Colonic mucosa (tissue), 4 donors: Measurements from ENCODE around the gene RAB3GAP2. TPM values are rescaled to one million over a fixed set of nuclear protein-coding genes. Genes with fewer than 3 reads are reported as not detected.

Source experiments
- DNase-seq: peaks from one replicate; pipeline ENCODE4 v3.0.0-alpha.2; 2020
- H3K27ac ChIP-seq: fragments of 200-600 bp; one replicate; pipeline ENCODE4 v1.8.0; 2021
- H3K27me3 ChIP-seq: fragments of 200-600 bp; one replicate; pipeline ENCODE4 v1.8.0; 2021
- H3K36me3 ChIP-seq: fragments of 200-600 bp; one replicate; pipeline ENCODE4 v1.8.0; 2021
- H3K4me1 ChIP-seq: fragments of 200-600 bp; one replicate; pipeline ENCODE4 v1.8.0; 2021; ENCODE audit warnings: mild to moderate bottlenecking
- H3K4me3 ChIP-seq: fragments of 200-600 bp; one replicate; pipeline ENCODE4 v1.8.0; 2021
- H3K9ac ChIP-seq, 2 donors: one replicate each; pipeline ENCODE4 v1.7.0; 2013; ENCODE audit warnings: control low read depth in 2 of 2, low read depth in 2 of 2, low read length in 2 of 2
- H3K9me3 ChIP-seq: fragments of 200-600 bp; one replicate; pipeline ENCODE4 v1.8.0; 2021
- CTCF ChIP-seq: fragments of 200-600 bp; IDR thresholded peaks from one replicate; pipeline ENCODE4 v1.8.0; 2022; ENCODE audit warnings: antibody characterized with exemption, mild to moderate bottlenecking
- intact Hi-C: fragments of 100-400 bp; cut with DNase I; formaldehyde crosslinking; loops from one replicate; pipeline ENCODE4 v1.14.1; 2022
- total RNA-seq, 2 donors: library from RNA; stranded (reverse); fragmentation: NEBNext Ultra II Directional in 1 of 2; extraction: Animal tissue kit (Norgen Biotek cat#: 25700) in 1 of 2; gene quantifications; one replicate each; pipeline ENCODE4 v1.2.1, GENCODE V29; 2021
- donor health status: healthy.
- donor health status: DM: no; HTN: no; CAD: no.
- donor health status: DM: no; HTN: no; CAD: no.

RAB3GAP2 gene
- total RNA-seq, 2 donors from 2014 or later: 33.2 to 34.2 TPM

GRCh38 chr1:220149742-220150141, 122.5 kb downstream of the RAB3GAP2 start:
- no peak overlapping the region for H3K9ac ChIP-seq
- no peaks in the 10 kb centered on the region for H3K36me3 ChIP-seq
- H3K27me3 ChIP-seq: no peaks in the 10 kb centered on the region
- DNase-seq: no peak
- H3K4me3 ChIP-seq: no peak overlapping the region
- H3K9me3 ChIP-seq: no peaks in the 10 kb centered on the region
- no peaks in the 10 kb centered on the region for H3K4me1 ChIP-seq
- intact Hi-C loops: no loop called here
- no peak overlapping the region for H3K27ac ChIP-seq
- no peak for TF ChIP-seq CTCF

DNA sequence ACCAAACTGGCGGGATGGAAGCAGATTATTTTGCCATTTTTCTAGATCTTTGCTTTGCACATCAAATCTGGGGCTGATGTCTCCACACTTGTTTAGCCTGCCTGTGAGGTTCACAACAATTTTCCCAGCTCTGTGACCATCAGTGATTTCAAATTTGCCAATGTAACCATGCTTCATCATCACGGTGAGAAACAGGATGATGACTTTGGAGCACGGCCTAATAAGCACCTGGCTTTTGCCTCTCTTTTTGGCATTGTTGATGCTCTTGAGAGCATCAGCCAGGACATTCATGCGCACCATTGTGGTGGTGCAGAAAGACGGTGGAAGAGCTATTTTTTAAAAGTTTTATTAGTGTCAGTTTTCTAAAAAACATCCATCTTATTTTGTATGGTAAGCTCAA, 128.2 kb downstream of the RAB3GAP2 start:
- TF ChIP-seq CTCF: no peak
- intact Hi-C loops: no loop called here
- Histone ChIP-seq H3K4me1 (no peaks in the 10 kb centered on the region), H3K9ac (no peak overlapping the region), H3K27ac (no peak overlapping the region), H3K27me3 (no peaks in the 10 kb centered on the region), H3K9me3 (no peaks in the 10 kb centered on the region), H3K4me3 (no peak overlapping the region), H3K36me3 (peaks cover 8% of the 10 kb centered on the region)
- no peak for DNase-seq

- no peak for TF ChIP-seq CTCF
- DNase-seq: no peak
- H3K36me3 ChIP-seq: peaks cover 8% of the 10 kb centered on the region
- no peaks in the 10 kb centered on the region for H3K9me3 ChIP-seq
- no peak overlapping the region for H3K27ac ChIP-seq
- H3K4me3 ChIP-seq: no peak overlapping the region
- intact Hi-C loops: no loop called here
- H3K9ac ChIP-seq: no peak overlapping the region
- peaks cover 4% of the 10 kb centered on the region for H3K4me1 ChIP-seq
- no peaks in the 10 kb centered on the region for H3K27me3 ChIP-seq
Observed at GRCh38 chr1:220139966-220140365, 132.3 kb downstream of the RAB3GAP2 start.

DNA sequence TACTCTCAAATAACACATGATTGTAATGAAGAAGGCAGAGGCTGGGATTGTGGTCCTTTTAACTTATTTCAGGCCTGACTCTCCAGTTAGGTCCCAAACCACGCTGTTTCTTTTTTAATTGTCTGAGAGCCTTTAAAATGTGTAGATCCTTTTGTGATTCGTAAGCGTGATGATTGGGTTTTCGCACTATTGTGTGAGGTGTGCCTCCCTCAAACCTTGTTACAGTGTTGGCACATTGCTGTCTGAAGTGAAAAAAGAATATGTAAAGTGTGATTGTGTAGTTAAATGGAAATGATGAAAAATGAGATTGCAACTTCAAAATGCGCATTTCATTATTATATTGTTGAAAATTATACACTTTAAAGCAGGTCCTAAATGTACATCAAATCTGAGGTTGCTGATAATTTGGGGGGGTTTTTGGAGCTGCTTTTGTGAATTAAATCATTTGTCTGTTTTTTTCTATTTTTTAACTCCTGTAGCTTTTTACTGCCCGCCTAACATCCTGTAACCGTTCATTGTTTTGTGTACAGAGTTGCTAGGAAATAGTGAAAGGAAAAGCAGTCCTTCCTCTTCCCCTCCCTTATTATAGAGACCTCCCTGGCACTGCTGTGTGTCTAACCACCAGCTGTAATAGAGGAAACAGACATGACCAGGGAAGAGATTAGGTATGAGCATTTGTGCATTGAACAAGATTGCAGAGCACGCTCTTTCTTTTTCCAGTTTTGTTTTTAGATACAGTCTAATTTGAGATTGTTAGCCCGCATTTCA, 135.1 kb downstream of the RAB3GAP2 start:
- Histone ChIP-seq H3K4me3 (no peak overlapping the region), H3K9ac (no peak overlapping the region), H3K9me3 (no peaks in the 10 kb centered on the region), H3K36me3 (no peaks in the 10 kb centered on the region), H3K27ac (peak overlapping the region; percentile 20), H3K4me1 (peaks cover 4% of the 10 kb centered on the region), H3K27me3 (no peaks in the 10 kb centered on the region)
- no peak for DNase-seq
- no peak for TF ChIP-seq CTCF
- intact Hi-C loops: no loop called here

DNA sequence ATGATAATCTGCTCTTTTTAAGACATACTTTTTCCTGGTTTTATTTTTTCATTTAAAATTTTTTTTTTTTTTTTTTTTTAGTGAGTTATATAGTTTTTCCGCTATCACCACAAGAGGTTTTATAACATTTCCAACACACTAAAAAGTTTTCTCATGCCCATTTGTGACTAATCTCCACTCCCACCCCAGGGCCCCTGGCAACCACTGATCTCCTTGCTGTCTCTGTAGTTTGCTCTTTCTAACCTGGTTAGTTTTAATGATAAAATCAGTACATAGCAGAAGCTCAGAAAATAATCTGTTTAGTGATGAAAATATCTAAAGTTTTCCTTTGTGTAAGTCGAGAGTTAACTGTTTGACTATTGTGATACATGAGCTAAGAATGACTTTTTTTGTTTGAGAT, 136.5 kb downstream of the RAB3GAP2 start:
- H3K4me1 ChIP-seq: peaks cover 4% of the 10 kb centered on the region
- H3K36me3 ChIP-seq: no peaks in the 10 kb centered on the region
- no peak for TF ChIP-seq CTCF
- no peaks in the 10 kb centered on the region for H3K27me3 ChIP-seq
- no peak for DNase-seq
- H3K9ac ChIP-seq: no peak overlapping the region
- intact Hi-C loops: no loop called here
- H3K9me3 ChIP-seq: no peaks in the 10 kb centered on the region
- no peak overlapping the region for H3K4me3 ChIP-seq
- no peak overlapping the region for H3K27ac ChIP-seq
